Activated CD4-positive, alpha-beta T cell treated with anti-CD3 and anti-CD28 coated beads, Interleukin-2, amount 50 U/mL, for 1 hour (primary cell): ENCODE results near the gene JHY.

Experiments
- DNase-seq: peaks from one replicate; pipeline ENCODE4 v3.0.0-alpha.2; 2020

The JHY gene

GRCh38 chr11:122872046-122872445 is 10.5 kb upstream of the JHY start:
- DNase-seq, result no peak

GRCh38 chr11:122874991-122875390 is 7.6 kb upstream of the JHY start:
- no peak for DNase-seq

- no peak for DNase-seq
Measured at GRCh38 chr11:122877732-122878131, 4.8 kb upstream of the JHY start.

- no peak for DNase-seq
Measured at GRCh38 chr11:122879785-122880184, 2.8 kb upstream of the JHY start.

GRCh38 chr11:122882857-122883645 is 492 bp downstream of the JHY start:
- peak; percentile 22 for DNase-seq

GRCh38 chr11:122883646-122883979 is 1.1 kb downstream of the JHY start:
- DNase-seq, result no peak

- DNase-seq, result no peak
Measured at GRCh38 chr11:122888162-122888561, 5.6 kb downstream of the JHY start.

GRCh38 chr11:122893131-122893530 is 10.6 kb downstream of the JHY start:
- DNase-seq, result no peak

GRCh38 chr11:122895563-122895962 is 13.0 kb downstream of the JHY start:
- no peak for DNase-seq

- no peak for DNase-seq
Measured at GRCh38 chr11:122897606-122898210, 15.1 kb downstream of the JHY start.

- no peak for DNase-seq
Measured at GRCh38 chr11:122898799-122899198, 16.2 kb downstream of the JHY start.

GRCh38 chr11:122900587-122901202 is 18.1 kb downstream of the JHY start:
- DNase-seq, result no peak

- no peak for DNase-seq
Measured at GRCh38 chr11:122902951-122903350, 20.4 kb downstream of the JHY start.

- no peak for DNase-seq
Measured at GRCh38 chr11:122910775-122911174, 28.2 kb downstream of the JHY start.

- DNase-seq, result no peak
Measured at GRCh38 chr11:122917311-122917710, 34.8 kb downstream of the JHY start.

GRCh38 chr11:122918734-122919133 is 36.2 kb downstream of the JHY start:
- no peak for DNase-seq

GRCh38 chr11:122920579-122920978 is 38.0 kb downstream of the JHY start:
- DNase-seq, result no peak

- no peak for DNase-seq
Measured at GRCh38 chr11:122922893-122923292, 40.3 kb downstream of the JHY start.

- no peak for DNase-seq
Measured at GRCh38 chr11:122923302-122923701, 40.7 kb downstream of the JHY start.

GRCh38 chr11:122931510-122931909 is 49.0 kb downstream of the JHY start:
- no peak for DNase-seq

GRCh38 chr11:122933416-122933815 is 50.9 kb downstream of the JHY start:
- DNase-seq, result no peak

GRCh38 chr11:122937983-122938382 is 55.4 kb downstream of the JHY start:
- DNase-seq, result no peak

GRCh38 chr11:122938557-122938956 is 56.0 kb downstream of the JHY start:
- DNase-seq, result no peak

- no peak for DNase-seq
Measured at GRCh38 chr11:122951211-122951610, 68.7 kb downstream of the JHY start.
